A673 (cell line): ENCODE results near the gene CERK. TPM values are rescaled to one million over a fixed set of nuclear protein-coding genes. Genes with fewer than 3 reads are reported as not detected.

Experiments used
- BruUV-seq: library from RNA; stranded (reverse); fragments of 400-500 nt; replicated peaks from 2 replicates; lab custom pipeline; 2021; lab: Mats Ljungman, UMichigan
- CTCF ChIA-PET: fragments of 300-600 bp; sonication (Branson Sonifier 250); formaldehyde crosslinking; loops from one replicate; lab custom pipeline; 2022; ENCODE audit warnings: antibody characterized with exemption; lab: Charles Lee
- POLR2A ChIA-PET: fragments of 300-600 bp; sonication (Branson Sonifier 250); formaldehyde crosslinking; loops from one replicate; lab custom pipeline; 2022; ENCODE audit warnings: antibody characterized with exemption; ENCODE audit not compliant: low non-redundant PET; lab: Charles Lee
- DNase-seq: peaks from one replicate; pipeline ENCODE4 v3.0.0-alpha.2; 2015; ENCODE audit warnings: low spot score
- H3K27ac ChIP-seq: fragments of 200-600 bp; sonication (generic); 2 replicates; pipeline ENCODE4 v1.5.1; 2016; ENCODE audit warnings: mixed run types, low read depth, mild to moderate bottlenecking, mixed read lengths, antibody characterized with exemption, low read length; ENCODE audit not compliant: poor library complexity, severe bottlenecking
- H3K27me3 ChIP-seq: fragments of 200-600 bp; sonication (generic); replicated peaks from 2 replicates; pipeline ENCODE4 v1.6.1; 2017; ENCODE audit warnings: mixed run types, low read depth, mild to moderate bottlenecking, mixed read lengths, antibody characterized with exemption, low read length; ENCODE audit not compliant: insufficient read depth, poor library complexity
- H3K36me3 ChIP-seq: fragments of 200-600 bp; sonication (generic); 2 replicates; pipeline ENCODE4 v1.6.1; 2016; ENCODE audit warnings: mixed run types, mild to moderate bottlenecking, mixed read lengths, antibody characterized with exemption, low read length; ENCODE audit not compliant: insufficient read depth, poor library complexity, severe bottlenecking
- H3K4me1 ChIP-seq: fragments of 200-600 bp; sonication (generic); 2 replicates; pipeline ENCODE4 v1.6.1; 2017; ENCODE audit warnings: mixed run types, mild to moderate bottlenecking, mixed read lengths, antibody characterized with exemption, low read length; ENCODE audit not compliant: insufficient read depth, poor library complexity, severe bottlenecking
- H3K4me3 ChIP-seq: fragments of 200-600 bp; sonication (generic); 2 replicates; pipeline ENCODE4 v1.5.1; 2016; ENCODE audit warnings: low read depth, mixed run types, mild to moderate bottlenecking, mixed read lengths, low read length; ENCODE audit not compliant: poor library complexity, severe bottlenecking
- H3K9me3 ChIP-seq: fragments of 200-600 bp; sonication (generic); 2 replicates; pipeline ENCODE4 v1.6.1; 2016; ENCODE audit warnings: mixed run types, low read depth, mild to moderate bottlenecking, mixed read lengths, antibody characterized with exemption, low read length; ENCODE audit not compliant: poor library complexity, severe bottlenecking
- EZH2 ChIP-seq: fragments of 200-600 bp; sonication (generic); IDR thresholded peaks from 2 replicates; pipeline ENCODE4 v1.6.1; 2017; ENCODE audit warnings: borderline replicate concordance, low read depth, mild to moderate bottlenecking, mixed read lengths, antibody characterized with exemption, low read length; ENCODE audit not compliant: poor library complexity, severe bottlenecking
- intact Hi-C: fragments of 100-400 bp; cut with micrococcal nuclease; formaldehyde crosslinking; loops from one replicate; pipeline ENCODE4 v1.10.0; 2022; ENCODE audit not compliant: unreplicated experiment
- total RNA-seq: library from RNA; stranded (reverse); gene quantifications from 2 replicates; pipeline ENCODE4 v1.2.3, GENCODE V29; 2021
- TF ChIP-seq, protein P1 (sequence below): fragments of 300-800, 200-600 bp; sonication (generic); conservative IDR thresholded peaks from 2 replicates; pipeline ENCODE4 v1.5.1; 2017; ENCODE audit warnings: low read depth, mild to moderate bottlenecking, antibody characterized with exemption, low read length, moderate library complexity, mixed read lengths

The CERK gene
- total RNA-seq, 1 experiment from 2014 or later: 58.8 TPM

DNA sequence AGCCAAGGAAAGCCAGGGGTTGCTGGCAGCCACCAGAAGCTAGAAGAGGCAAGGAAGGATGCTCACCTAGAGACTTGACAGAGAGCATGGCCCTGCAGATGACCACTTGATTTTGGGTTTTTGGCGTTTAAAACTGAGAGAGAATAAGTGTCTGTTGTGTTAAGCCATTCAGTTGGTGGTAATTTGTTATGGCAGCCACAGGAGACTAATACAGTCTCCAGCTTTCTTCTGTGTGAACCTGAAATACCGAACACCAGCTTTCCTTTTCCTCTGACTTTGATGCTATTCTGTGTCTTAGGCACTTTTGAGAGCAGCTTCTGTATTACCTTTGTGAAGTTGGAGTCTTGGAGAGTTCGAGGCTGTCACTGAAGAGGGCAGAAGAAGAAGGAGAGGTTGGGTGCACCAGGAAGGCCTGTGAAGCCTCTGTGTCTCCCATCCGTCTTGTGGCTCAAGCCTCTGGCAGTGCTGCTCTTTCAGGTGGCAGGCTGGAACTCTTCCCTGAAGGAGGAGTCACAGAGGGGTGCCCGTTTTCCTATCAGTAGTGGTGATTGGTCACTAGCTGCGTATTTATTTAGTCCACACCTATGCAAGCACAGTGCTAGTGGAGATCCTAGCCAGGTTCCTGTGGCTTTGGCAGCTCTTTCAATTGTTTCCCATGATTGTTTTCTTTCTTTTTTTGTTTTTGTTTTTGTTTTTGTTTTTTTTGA lies 26.9 kb upstream of the CERK start:
- DNase-seq: no peak
- H3K4me1 ChIP-seq: peaks cover 4% of the 10 kb centered on the region
- H3K36me3 ChIP-seq: no peaks in the 10 kb centered on the region
- no peak for TF ChIP-seq EZH2
- TF ChIP-seq, protein P1, sequence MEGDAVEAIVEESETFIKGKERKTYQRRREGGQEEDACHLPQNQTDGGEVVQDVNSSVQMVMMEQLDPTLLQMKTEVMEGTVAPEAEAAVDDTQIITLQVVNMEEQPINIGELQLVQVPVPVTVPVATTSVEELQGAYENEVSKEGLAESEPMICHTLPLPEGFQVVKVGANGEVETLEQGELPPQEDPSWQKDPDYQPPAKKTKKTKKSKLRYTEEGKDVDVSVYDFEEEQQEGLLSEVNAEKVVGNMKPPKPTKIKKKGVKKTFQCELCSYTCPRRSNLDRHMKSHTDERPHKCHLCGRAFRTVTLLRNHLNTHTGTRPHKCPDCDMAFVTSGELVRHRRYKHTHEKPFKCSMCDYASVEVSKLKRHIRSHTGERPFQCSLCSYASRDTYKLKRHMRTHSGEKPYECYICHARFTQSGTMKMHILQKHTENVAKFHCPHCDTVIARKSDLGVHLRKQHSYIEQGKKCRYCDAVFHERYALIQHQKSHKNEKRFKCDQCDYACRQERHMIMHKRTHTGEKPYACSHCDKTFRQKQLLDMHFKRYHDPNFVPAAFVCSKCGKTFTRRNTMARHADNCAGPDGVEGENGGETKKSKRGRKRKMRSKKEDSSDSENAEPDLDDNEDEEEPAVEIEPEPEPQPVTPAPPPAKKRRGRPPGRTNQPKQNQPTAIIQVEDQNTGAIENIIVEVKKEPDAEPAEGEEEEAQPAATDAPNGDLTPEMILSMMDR: no peak
- intact Hi-C loops: no loop called here
- H3K27me3 ChIP-seq: no peaks in the 10 kb centered on the region
- no peak overlapping the region for H3K4me3 ChIP-seq
- ChIA-PET CTCF (no interaction called here), POLR2A (no interaction called here)
- BruUV-seq: no TSS peak
- H3K9me3 ChIP-seq: no peaks in the 10 kb centered on the region
- no peak overlapping the region for H3K27ac ChIP-seq

DNA sequence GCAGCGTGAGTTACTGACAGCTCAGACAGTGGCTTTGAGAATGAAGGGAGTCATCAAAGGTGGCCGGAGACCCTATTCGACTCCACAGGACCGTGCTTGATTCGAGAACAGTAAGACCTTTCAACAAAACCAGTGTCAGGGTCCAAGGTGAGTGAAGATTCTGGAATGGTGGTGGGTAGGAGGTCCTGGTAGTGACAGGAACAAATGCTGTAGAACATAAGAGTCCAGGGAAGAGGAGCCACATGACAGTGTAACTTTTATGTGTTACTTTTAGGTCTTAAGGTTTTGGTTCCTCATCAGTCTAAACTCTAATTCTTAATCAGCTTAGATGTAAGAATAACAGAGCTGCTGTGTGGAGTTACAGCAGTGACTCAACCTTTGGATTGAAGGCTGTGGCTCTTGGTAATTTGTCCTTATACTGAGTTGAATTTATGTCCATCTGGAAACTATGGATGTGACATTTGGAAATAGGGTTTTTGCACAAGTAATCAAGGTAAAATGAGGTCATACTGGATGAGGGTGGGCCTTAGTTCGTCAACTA lies 26.2 kb upstream of the CERK start:
- ChIA-PET POLR2A (interaction anchor here (0.7 kb wide), 1 partner anchor 975 kb away, joined by 3 read pairs; no protein-coding TSS in a partner anchor), CTCF (no interaction called here)
- Histone ChIP-seq H3K4me1 (peaks cover 4% of the 10 kb centered on the region), H3K27me3 (no peaks in the 10 kb centered on the region), H3K9me3 (no peaks in the 10 kb centered on the region), H3K36me3 (no peaks in the 10 kb centered on the region), H3K27ac (no peak overlapping the region), H3K4me3 (no peak overlapping the region)
- DNase-seq: no peak
- no TSS peak for BruUV-seq
- TF ChIP-seq EZH2: no peak
- TF ChIP-seq, protein P1: no peak
- intact Hi-C loops: no loop called here

DNA sequence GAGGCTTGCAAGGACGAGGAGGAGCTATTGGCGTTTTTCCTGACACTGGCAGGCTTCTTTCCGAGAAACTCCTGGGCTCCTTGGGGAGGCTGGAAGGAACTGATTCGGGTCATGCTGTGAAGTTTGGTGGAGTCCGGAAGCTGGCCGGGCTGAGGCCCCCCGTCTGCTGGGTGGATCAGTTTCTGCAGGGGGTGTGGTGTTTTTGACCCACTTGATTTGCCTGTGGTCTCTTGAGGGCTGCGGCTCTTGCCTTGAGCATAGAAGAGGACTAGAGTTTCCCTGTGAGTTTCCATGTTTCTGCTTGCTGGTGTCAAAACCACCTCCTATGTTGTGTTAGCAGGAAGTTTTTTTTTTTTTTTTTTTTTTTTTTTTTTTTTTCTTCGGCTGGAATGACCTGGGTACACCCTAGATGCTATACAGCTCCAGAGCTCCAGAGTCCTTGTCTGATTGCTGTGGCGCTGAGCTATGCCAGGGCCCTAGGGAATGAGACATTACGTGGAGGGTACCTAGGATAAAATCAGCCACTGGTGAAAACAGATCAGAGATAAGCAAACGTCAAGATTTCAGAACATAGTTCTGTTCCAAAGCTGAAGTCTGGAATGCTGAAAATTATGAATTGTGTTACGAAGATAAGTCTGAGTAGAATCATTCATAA lies 25.1 kb upstream of the CERK start:
- Histone ChIP-seq H3K27ac (peak overlapping the region; percentile 96), H3K4me1 (peaks cover 4% of the 10 kb centered on the region), H3K9me3 (no peaks in the 10 kb centered on the region), H3K27me3 (no peaks in the 10 kb centered on the region), H3K4me3 (peak overlapping the region; percentile 99), H3K36me3 (no peaks in the 10 kb centered on the region)
- TF ChIP-seq, protein P1: no peak
- no peak for TF ChIP-seq EZH2
- BruUV-seq: TSS peak; percentile 38
- peak; percentile 53 for DNase-seq
- intact Hi-C loops: no loop called here
- CTCF ChIA-PET: interaction anchor here (0.9 kb wide), 1 partner anchor 200 kb away, joined by 3 read pairs; no protein-coding TSS in a partner anchor
- POLR2A ChIA-PET: interaction anchor here (0.6 to 1.4 kb wide), 3 partner anchors 11 to 139 kb away, joined by 3 to 4 read pairs (median 4); no protein-coding TSS in a partner anchor
